IPS-NIHi7 (cell line): ENCODE results near the gene MAK.
"Not testable (repeated sequence)": the region's sequence is repeated elsewhere in the genome, so short reads cannot be mapped to it uniquely, and the experiment has no call there.

Experiments used
- DNase-seq: peaks from one replicate; pipeline ENCODE4 v3.0.0; 2012; ENCODE audit warnings: mixed read lengths; ENCODE audit errors: extremely low spot score

MAK gene

GRCh38 chr6:10854922-10855632 is 16.7 kb upstream of the MAK start:
- DNase-seq, result no peak

- DNase-seq, result not testable (repeated sequence)
These were observed 15.5 kb upstream of the MAK start for GRCh38 chr6:10853849-10854300.

GRCh38 chr6:10852361-10852960 is 14.1 kb upstream of the MAK start:
- no peak for DNase-seq

- DNase-seq, result no peak
These were observed 12.4 kb upstream of the MAK start for GRCh38 chr6:10850728-10851127.

- no peak for DNase-seq
These were observed 11.6 kb upstream of the MAK start for GRCh38 chr6:10849901-10850300.

GRCh38 chr6:10847684-10848083 is 9.3 kb upstream of the MAK start:
- no peak for DNase-seq

- no peak for DNase-seq
These were observed 5.2 kb upstream of the MAK start for GRCh38 chr6:10843554-10843953.

GRCh38 chr6:10838794-10839333 is 525 bp upstream of the MAK start:
- no peak for DNase-seq

- no peak for DNase-seq
These were observed 731 bp downstream of the MAK start for GRCh38 chr6:10837622-10837994.

GRCh38 chr6:10837009-10837621 is 1.2 kb downstream of the MAK start:
- peak; percentile 63 for DNase-seq

GRCh38 chr6:10834823-10835222 is 3.5 kb downstream of the MAK start:
- DNase-seq, result no peak

- no peak for DNase-seq
These were observed 6.7 kb downstream of the MAK start for GRCh38 chr6:10831609-10832008.

- DNase-seq, result no peak
These were observed 13.5 kb downstream of the MAK start for GRCh38 chr6:10824819-10825218.

GRCh38 chr6:10824297-10824696 is 14.0 kb downstream of the MAK start:
- no peak for DNase-seq

- not testable (repeated sequence) for DNase-seq
These were observed 24.2 kb downstream of the MAK start for GRCh38 chr6:10814176-10814575.

- DNase-seq, result no peak
These were observed 29.2 kb downstream of the MAK start for GRCh38 chr6:10809098-10809497.

GRCh38 chr6:10808376-10808775 is 30.0 kb downstream of the MAK start:
- DNase-seq, result no peak

- peak; percentile 86 for DNase-seq
These were observed 37.0 kb downstream of the MAK start for GRCh38 chr6:10801224-10801848.

GRCh38 chr6:10800810-10801209 is 37.5 kb downstream of the MAK start:
- DNase-seq, result no peak

GRCh38 chr6:10794239-10794638 is 44.1 kb downstream of the MAK start:
- DNase-seq, result no peak

- no peak for DNase-seq
These were observed 44.6 kb downstream of the MAK start for GRCh38 chr6:10793695-10794094.

GRCh38 chr6:10793035-10793434 is 45.3 kb downstream of the MAK start:
- DNase-seq, result no peak
